Measurements from ENCODE around the gene SRPRA. TPM values are rescaled to one million over a fixed set of nuclear protein-coding genes. Genes with fewer than 3 reads are reported as not detected.
"Not testable (repeated sequence)": the region's sequence is repeated elsewhere in the genome, so short reads cannot be mapped to it uniquely, and the experiment has no call there.

Gene SRPRA, protein sequence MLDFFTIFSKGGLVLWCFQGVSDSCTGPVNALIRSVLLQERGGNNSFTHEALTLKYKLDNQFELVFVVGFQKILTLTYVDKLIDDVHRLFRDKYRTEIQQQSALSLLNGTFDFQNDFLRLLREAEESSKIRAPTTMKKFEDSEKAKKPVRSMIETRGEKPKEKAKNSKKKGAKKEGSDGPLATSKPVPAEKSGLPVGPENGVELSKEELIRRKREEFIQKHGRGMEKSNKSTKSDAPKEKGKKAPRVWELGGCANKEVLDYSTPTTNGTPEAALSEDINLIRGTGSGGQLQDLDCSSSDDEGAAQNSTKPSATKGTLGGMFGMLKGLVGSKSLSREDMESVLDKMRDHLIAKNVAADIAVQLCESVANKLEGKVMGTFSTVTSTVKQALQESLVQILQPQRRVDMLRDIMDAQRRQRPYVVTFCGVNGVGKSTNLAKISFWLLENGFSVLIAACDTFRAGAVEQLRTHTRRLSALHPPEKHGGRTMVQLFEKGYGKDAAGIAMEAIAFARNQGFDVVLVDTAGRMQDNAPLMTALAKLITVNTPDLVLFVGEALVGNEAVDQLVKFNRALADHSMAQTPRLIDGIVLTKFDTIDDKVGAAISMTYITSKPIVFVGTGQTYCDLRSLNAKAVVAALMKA
- total RNA-seq: 47.7 and 63.7 TPM in 2 replicates

DNA sequence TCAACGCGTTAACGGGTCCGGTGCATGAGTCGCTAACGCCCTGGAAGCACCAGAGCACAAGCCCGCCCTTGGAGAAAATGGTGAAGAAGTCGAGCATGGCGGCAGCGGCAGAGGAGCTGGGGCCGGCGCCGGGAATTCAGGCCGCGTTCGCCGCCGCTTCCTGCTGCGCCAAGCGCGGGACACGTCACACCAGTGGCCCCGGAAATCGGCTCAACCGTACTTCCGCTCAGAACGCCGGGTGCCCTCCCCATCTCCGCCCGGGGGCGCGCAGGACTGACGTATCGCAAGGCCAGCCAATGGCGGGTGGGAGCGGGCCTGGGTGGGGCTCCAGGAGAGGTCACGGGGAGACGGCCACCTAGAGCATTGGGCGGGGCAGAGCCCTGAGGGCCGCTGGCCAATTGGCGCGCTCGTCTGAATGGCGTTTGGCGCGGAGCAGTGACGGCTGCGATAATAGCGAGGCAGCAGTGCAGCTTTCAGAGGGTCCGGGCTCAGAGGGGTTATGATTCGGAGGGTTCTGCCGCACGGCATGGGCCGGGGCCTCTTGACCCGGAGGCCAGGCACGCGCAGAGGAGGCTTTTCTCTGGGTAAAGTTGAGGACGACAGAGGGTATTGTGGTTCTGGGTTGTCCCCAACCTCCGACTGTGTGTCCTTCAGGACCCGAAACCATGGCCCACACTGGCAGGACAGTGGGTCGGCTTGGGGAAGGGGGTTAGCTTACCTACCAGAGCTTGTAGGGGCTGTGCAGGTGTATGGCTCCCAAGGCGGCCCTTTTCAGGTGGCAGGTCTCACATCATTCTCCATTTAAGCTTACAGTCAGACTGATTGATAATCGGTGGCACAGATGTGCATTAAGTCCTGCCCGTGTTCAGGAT, at the start of gene SRPRA, which contains the start of gene FOXRED1:
Gene SRPRA (minus strand): TSS at position 188 of the 872 bp plus-strand sequence. CDS start 91 bp downstream, at position 97.
Gene FOXRED1 (plus strand): TSS at position 447 of the 872 bp plus-strand sequence. CDS start 53 bp downstream, at position 500.
- peak; percentile 94 for DNase-seq (ENCODE audit: low read depth, low spot score)

DNA sequence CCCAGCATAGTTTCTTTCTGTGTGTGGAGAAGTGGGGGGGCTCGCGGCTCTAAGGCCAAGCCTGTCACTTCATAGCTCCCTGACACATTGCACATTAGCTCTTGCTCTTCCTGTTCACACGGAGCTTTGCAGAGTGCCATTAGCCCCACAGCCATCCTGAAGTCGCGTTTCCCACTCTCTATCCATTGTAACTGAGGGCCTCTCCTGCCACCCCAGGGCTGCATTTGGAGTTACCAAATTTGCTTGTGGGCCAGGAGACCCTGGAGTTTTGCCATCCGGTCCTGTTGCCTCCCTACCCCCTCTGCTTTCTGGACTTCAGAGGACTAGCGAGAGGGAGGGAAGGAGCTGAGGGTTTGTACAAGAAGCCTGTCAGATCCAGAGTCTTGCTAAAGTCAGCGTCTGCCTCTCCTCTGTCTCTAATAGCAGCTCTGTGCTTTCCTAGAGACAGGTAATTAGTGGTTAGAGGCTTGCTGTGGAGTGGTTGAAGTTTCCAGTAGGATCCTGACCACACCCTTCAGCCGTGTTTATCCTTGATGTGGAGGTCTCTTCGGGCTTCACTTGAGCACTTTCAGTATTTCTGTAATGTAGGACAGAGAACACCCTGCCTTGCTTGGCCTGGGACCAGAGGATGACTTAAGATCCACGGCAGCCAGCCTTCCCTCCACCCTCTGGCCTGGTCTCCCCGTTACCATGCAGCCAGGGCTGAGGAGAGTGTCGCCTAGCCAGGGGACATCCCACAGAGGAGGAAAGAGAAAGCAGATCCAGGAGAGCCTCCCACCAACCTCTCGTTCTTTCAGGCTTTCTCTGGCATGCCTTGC, 49.3 kb upstream of the SRPRA start:
- no peak for DNase-seq (ENCODE audit: low read depth, low spot score)

DNA sequence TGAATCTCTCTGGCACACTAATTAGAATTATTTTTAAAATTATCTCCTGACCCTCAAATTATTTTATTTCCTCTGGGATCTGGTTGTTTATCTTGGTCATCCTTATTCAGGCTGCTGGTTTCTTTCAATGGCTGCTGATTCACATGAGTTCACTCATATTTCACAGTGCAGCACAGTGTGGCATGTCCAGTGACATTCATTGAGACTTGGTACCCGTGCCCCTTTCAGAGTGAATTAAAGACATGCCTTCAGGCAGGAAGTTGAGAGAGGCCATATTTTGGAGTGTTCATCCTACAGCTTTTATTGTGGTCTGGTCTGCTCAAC, 48.7 kb upstream of the SRPRA start:
- DNase-seq (ENCODE audit: low read depth, low spot score): no peak

DNA sequence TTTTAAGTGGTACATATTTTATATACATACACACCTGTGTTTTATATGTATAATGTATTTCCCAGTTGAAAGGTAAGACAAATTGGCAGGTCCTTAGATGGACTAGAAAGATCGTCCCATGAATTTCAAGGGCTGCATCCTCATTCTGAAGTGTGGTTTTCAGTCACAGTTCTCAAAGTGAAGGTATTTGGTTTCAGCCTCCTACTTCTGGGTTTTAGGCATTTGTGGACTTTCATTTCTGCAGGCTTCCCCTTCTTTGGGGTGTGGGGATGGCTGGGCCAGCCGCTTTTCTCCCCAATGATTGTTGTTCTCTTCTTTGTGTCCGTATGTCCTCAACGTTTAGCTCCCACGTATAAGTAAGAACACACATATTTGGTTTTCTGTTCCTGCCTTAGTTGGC, 45.1 kb upstream of the SRPRA start:
- DNase-seq (ENCODE audit: low read depth, low spot score): no peak

DNA sequence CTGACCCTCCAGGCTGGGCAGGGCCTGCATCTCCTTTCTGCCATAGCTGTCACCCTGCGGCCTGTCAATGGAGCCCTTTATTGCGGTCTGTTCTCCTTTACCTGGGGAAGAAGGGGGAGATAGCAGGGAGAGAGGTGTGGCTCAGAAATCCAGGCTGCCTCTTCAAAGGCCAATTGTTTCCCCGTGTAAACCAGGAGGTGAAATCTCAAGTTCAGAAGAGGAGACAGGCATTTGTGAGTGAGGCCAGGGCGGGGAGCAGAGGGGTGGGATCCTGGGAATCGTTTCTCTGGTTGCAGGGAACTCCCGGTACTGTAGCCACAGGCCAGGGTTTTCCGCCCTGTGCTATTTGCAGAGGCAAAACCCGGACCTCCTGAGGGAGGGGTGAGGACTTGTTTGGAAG, 44.3 kb upstream of the SRPRA start:
- DNase-seq (ENCODE audit: low read depth, low spot score): no peak

DNA sequence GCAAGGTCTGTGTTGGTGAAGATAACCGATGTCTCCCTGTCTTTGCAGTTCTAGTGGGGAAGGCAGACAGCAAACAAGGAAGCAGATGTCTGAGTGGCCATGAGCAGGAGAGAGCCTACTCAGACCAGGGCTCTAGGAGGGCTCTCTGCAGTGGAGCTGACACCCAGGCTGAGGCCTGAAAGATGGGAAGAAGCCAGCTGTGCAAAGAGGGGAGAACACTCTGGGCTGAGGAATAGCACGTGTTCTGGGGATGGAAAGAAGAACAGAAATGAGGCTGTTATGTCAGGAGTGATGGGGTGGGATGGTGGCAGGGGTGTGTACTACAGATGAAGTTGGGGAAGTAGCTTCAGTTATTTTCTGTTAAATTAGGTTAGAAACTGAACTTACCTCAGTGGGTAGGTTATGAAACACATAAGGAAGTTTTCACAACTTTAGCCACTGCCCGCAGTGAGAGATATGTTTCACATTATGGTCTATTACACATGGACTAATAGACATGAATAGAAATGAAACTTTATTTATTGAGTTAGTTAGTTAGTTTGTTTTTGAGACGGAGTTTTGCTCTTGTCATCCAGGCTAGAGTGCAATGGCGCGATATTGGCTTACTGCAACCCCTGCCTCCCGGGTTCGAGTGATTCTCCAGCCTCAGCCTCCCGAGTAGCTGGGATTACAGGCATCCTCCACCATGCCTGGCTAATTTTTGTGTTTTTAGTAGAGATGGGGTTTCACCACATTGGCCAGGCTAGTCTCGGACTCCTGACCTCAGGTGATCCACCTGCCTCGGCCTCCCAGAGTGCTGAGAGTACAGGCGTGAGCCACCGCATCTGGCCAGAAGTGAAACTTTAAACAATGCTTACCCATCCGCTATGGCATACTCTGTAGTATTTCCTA, 43.0 kb upstream of the SRPRA start:
- no peak for DNase-seq (ENCODE audit: low read depth, low spot score)

DNA sequence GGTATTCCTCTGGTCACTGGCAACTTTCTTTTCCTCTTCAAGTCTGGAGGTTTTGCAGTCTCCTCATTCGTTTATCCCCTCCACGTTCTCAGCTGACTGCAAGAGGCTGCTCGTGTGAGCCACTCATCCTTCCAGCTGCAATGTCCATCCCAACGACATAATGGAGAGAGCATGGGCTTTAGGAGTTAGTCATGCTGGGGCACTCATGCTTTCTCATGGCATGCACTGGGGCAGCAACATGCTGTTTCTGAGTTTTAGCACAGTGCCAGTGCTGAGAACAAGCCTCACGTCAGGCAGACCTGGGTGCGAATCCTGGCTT, 42.3 kb upstream of the SRPRA start:
- no peak for DNase-seq (ENCODE audit: low read depth, low spot score)

DNA sequence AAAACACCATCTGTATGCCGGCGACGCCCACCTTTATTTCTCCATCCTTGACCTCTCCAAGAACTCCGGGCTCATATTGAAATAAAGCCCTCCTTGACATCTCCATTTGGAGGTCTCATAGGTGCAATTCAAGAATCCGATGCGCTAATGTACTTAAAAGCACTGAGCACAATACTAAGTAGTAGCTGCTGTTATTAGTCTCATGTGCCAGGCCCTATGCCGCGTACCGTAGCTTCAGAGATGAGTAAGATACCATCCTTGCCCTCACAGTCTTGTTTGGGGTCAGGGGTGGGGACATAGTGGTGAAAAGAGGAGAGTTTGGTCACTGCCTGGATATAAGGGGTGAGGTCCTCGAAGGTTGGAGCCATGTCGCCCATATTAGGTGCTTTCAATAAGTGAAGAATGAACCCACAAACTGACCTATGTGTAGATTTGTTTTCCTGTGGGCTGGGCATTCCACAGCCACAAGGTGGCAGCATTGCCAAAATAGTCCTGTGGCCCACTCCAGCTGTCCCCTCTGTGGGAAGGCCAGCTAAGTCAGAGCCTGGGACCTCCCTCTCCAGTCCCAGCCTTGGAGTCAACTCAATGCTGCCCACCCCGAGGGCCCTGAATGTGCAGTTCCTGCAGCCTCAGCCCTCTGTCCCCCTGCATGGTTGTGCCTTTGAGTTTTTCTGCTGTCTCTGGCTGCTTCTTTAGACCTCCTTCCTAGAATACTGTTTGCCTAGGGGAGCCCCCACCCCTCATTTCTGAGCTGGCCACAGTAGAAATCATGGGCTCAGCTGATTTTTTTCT, 41.7 kb upstream of the SRPRA start:
- DNase-seq (ENCODE audit: low read depth, low spot score): no peak

DNA sequence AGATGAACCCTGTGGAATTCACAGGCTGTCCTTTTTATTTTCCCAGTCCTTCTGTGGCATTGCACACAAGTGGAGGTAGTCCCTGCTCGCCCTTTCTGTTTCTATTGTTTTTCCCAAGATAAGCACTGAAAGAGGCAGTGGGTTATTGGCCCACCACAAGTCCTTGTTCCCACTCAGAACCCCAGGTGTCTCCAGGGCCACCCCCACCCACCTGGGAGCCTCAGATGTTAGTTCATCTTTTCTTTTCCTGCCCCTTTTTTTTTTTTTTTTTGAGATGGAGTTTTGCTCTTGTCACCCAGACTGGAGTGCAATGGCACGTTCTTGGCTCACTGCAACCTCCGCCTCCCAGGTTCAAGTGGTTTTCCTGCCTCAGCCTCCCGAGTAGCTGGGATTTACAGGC, 40.1 kb upstream of the SRPRA start:
- DNase-seq (ENCODE audit: low read depth, low spot score): not testable (repeated sequence)

DNA sequence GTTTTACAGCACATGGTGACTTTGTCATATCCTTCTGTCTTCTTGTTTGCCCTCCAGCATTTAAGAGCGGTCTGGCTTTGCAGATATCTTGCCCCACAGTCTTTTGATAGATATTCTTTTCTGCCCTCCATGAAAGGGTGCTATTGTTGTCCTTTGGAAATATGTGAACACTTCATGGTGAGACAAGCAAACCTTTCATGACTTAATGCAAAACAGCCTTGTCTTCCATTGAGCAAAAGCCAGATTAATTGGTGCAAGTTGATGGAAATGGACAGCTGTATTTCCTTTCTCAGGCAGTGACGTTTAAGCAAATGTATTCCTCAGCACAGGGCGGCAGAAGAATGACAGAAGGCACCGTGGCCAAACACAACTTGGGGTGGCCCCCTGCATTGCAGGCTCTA, 39.6 kb upstream of the SRPRA start:
- DNase-seq (ENCODE audit: low read depth, low spot score): no peak

DNA sequence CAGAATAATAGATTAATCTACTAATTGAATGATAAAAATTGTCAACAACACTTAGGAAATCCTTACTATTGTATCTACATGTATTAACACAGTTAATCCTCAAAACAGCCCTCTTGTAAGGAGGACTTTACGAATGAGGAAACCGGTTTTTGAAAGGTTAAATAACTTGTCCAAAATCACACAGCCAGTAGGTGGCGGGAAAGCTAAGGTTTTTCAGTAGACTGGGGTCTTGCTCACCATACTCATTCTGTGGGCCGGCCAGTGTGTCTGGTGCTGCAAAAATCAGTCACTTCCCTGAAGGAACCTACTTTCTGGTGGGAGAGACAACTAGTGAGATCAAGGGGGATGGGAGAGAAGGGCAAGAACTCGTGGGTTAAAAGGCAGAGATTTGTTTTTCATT, 39.0 kb upstream of the SRPRA start:
- no peak for DNase-seq (ENCODE audit: low read depth, low spot score)

DNA sequence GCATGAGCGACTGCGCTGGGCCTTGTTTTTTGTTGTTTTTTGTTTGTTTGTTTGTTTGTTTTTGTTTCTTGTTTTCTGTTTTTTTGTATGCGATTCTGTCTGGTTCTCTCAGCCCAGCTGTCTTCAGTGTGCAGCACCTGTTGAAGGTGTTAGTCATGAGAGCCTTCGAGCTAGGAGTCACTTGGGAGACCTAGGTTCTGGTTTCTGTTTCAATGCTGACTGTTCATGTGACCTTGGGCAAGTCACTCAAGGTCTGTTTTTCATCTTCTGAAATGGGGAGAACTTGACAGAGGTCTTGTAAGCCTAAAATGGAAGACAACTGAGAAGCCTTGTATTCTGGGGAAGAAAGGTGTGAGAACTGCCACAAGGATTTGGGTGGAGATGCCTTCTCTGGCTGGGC, 37.0 kb upstream of the SRPRA start:
- DNase-seq (ENCODE audit: low read depth, low spot score): no peak

DNA sequence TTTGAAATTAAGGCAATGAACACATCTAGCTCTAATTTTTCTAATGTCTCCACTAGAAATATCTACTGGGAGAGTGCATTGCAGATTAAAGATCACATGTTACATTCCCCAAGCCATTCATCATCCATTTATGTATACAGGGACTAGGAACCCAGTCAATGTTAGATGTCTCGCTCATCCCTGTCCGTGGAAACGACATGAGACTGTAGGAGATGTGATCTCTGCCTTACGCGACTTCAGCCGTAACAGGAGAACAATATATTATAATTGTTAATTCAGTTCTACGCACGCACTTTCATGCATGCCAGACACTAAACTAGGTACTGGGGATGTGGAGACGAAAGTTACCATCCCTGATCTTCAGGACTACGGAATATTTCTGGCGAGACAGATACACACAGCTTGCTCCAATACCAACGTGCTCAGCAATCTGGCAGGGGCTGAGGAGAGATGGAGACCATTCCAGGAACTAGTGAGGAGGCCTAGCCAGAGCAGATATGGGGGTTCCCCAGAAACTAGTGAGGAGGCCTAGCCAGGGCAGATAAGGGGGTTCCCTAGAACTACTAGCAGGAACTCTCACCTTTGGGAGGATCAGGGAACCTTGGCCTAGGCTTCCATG, 35.9 kb upstream of the SRPRA start:
- no peak for DNase-seq (ENCODE audit: low read depth, low spot score)

DNA sequence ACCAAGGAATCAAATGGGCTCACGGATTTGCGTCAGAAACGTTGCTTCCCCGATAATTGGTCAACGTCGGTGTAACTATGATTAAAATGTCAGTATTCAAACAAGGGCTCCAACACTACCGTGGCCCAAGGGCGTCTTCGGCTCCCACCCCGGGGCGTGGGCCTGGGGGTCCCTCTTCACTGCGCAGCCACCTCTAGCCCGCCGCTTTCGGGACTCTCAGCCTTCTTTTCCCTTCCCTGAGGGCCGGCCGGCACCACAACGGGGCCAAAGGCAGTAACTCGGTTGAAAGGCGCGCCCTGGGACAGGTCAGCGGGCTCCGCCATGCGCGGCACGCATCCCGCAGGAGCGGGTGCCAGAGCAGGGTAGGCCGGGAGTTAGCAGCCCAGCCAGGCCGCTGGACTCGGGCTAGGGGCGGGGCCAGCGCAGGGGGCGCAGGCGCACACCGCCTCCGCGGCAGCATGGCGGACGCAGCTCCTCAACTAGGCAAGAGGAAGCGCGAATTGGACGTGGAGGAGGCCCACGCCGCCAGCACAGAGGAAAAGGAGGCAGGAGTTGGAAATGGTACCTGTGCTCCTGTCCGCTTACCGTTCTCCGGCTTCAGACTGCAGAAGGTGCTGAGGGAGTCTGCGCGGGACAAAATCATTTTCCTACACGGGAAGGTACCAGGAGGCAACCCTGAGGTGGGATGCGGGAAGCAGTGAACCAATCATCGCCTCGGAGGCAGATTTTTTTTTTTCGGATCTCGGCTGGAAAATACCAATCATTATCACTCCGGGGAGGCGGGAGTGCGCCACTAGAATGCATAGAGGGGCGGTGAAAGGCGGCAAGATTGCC, 35.1 kb upstream of the SRPRA start, which contains the start of gene DCPS:
Gene DCPS (plus strand): TSS at position 438 of the 834 bp plus-strand sequence. CDS start 21 bp downstream, at position 459.
- DNase-seq (ENCODE audit: low read depth, low spot score): peak; percentile 67

DNA sequence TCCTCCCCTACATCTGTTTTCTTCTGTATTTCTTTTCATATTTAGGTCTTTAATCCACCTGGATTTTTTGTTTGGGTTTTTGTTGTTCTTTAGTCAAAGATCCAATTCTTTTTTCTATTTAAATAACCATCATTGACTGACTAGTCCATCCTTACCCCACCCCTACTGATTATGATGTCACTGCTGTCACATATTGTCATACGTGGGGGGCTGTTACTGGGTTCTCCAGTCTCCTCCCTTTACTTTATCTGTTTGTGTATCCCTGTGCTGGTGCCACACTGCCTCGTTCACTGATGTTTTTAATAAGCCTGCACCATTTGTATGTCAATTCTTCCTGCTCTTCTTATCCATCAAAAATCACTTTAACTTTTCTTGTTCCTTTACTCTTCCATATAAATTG, 28.3 kb upstream of the SRPRA start:
- DNase-seq (ENCODE audit: low read depth, low spot score): no peak

DNA sequence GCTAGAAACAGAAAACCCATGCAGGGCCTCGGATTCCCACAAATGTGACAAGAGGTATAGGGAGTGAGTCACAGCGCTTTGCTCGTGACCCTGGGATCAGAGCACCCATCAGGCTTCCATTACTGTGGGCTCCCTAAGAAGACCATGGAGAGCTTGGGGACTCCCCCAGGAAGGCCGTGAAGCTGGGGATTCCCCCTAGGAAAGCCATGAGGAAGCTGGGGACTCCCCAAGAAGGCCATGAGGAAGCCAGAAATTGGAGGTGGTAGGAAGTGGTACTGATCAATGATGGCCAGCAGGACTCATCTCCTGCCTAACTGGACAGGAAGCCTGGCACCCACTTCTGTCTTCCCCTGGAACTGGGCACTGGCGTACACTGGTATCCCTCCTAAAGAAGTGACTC, 25.0 kb upstream of the SRPRA start:
- no peak for DNase-seq (ENCODE audit: low read depth, low spot score)

DNA sequence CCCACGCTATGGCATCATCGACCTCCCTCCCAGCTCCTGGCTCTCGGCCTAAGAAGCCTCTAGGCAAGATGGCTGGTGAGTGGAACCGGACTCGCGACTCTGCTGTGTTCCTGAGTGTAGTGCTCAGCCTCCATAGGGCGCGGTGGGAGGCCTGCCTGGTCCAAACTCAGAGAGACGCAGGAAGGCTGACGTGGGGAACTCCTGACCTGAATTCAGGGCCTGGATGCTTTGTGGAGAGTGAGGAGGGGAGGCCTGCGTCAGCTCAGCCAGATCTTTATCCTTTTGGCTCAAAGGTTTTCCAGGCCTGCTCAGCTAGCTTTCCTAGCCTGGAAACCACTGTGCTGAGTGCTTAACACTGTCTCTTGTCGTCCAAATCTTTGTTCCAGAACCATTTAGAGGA, 22.2 kb upstream of the SRPRA start:
- no peak for DNase-seq (ENCODE audit: low read depth, low spot score)

DNA sequence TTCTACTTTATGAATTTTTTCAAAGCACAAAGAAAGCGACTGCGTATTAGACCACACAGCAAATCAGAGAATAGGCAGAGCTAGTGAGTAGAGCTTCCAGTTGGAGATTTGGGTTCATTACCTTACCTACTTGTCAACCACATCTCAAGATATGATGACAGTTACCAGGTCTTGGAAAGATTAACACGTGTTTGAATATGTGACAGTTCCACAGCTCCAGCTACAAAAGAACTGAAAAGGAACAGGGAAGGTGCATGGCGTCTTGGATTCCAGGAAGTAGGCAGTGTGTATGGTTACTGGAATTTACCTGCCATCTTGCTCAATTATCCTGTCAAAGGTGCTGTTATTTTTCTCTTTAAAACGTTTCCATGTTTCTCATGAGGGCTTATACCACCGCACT, 19.5 kb upstream of the SRPRA start:
- DNase-seq (ENCODE audit: low read depth, low spot score): no peak
